ENCODE measurements around the gene RAB11FIP5. TPM values are rescaled to one million over a fixed set of nuclear protein-coding genes. Genes with fewer than 3 reads are reported as not detected.

The RAB11FIP5 gene
- total RNA-seq, 1 experiment from 2014 or later, result 14.6 TPM

DNA sequence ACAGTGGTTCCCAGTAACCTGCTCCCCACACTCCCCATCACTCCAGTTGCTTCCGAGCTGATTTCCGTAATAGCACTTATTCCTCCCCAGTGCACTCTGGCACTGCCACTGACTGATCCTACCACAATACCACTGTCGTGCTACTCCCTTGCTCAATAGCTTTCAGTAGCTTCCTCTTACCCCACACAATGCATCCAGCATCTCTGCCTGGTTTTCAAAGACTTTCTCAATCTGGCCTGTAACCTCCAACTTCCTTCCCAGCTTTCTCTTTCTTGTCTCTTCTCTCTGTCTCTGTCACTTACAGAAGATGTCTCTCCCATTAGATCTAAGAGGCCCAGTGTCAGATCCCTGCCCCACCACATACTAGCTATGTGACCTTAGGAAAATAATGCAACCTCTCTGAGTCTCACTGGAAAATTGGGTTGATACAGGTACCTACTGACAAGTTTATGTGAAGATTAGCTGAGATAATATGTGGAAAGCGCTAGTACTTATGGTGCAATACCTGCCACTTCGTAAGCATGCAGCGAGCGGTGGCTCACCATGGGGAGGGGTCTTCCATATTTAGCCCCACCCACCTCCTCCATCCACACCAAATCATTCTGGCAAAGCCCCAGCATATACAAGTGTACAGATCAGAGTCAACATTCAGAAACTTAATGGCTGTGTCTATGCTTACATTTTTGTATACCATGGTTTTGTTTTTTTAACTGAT, 77.9 kb downstream of the RAB11FIP5 start:
- DNase-seq (ENCODE audit: low spot score), result no peak

DNA sequence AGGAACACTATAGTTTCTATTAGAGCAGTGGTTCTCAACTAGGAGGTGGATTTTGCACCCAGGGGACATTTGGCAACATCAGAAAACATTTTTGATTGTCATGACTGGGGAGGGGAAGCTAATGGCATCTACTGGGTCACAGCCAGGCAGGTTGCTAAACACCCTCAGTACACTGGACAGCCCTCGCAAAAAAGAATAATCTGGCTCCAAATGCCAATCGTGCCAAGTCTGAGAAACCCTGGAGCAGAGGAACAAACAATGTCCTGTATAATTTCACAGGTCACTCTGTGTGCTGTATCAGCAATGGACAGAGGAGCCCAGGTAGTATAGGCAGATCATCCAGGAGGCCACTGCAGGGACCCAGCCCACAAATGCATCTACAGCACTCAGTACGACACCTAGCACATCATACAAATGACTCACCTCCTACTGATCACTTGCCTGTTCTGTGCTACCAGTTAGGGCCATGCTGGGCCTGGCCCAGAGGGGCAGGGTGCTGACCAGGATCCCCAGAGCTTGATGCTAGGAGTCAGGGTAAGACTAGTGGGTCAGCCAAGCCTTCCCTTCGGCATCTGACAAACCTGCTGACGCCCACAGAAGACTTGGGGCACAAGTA, 78.9 kb downstream of the RAB11FIP5 start:
- DNase-seq (ENCODE audit: low spot score), result peak; percentile 7

DNA sequence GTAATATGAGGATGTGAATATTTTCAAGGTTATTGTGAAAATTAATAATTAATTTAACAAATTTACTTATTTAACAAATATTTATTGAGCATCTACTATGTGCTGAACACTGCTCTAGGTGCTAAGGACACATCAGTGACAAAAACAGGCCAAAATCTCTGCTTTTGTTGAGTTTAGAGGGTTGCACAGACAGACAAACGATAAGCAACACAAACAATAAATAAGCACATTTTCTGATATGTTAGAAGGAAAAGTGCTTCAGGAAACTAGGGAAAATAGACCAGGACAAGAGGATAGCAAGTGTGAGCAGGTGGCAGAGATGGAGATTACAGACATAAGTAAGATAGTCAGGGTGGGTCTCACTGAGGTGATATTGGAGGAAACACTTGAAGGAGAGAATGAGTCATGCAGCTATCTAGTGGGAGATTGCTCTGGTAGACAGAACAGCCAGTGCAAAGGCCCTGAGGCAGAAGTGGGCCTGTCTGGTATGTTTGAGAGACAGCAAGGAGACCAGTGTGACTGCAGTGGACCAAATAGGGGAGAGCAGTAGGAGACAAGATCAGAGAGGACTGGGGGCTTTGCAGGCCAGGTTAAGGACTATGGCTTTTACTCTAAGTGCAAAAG, 79.5 kb downstream of the RAB11FIP5 start:
- DNase-seq (ENCODE audit: low spot score), result peak; percentile 6

DNA sequence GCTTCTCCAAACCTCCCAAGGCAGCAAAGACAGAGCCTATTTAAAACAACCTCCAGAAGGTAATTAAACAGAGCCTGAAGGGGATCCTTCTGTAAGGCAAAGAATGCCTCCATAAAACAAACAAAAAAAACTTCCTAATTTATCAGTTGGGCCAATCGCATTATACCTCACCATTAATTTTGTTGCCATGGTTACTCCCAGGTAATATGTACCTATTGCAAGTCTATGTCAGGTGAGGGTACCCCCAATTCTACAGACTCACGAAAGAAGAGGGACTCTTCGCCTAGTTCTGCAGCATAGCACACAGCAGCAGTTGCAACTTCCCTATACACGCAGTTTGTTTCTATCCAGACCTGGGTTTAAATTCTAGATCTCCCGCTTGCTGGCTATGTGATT, 80.0 kb downstream of the RAB11FIP5 start:
- peak; percentile 15 for DNase-seq (ENCODE audit: low spot score)

DNA sequence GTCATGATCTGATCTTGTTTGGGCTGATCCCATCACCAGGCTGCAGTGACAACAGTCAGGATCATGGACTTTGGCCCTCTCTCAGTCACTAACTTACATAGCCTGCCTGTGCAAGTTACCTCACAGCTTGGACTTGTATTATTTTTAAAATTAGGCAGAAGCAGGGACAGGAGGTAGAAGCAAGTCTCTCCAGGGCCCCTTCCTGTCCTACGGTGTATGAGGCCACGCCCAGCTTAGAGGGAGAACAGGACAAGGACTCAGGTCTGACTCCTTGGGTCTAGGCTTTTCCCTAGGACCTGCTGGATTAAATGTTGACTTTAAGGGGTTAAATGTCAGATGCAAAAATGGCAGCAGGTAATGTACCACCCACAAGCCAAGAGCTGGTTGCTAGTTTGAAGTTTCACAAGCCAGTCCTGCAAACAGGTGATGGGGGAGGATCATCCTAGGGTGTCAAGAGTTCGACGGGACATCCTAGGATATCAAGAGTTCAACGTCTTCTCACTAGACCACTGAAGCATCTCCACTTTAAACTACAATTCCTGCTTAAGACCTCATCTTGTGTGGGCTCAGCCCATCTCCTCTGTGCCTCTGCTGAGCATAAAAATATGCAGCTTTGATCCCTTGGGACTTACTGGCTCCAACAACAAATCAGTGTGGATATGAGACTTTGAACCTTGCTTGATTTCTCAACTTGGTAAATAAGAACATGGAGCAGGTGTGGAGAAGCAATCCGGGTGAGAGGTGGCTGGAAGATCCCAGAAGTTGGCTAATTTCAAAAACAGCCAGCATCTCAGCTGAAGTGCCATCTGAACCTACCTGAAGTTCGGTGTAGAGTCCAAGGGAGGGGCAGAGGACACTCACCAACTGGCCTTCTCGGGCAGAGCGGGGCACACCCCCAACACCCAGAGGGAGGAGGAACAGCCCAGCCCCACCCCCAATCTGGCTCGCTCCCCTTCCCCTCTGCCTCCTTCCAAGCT, 80.7 kb downstream of the RAB11FIP5 start:
- peak; percentile 71 for DNase-seq (ENCODE audit: low spot score)

DNA sequence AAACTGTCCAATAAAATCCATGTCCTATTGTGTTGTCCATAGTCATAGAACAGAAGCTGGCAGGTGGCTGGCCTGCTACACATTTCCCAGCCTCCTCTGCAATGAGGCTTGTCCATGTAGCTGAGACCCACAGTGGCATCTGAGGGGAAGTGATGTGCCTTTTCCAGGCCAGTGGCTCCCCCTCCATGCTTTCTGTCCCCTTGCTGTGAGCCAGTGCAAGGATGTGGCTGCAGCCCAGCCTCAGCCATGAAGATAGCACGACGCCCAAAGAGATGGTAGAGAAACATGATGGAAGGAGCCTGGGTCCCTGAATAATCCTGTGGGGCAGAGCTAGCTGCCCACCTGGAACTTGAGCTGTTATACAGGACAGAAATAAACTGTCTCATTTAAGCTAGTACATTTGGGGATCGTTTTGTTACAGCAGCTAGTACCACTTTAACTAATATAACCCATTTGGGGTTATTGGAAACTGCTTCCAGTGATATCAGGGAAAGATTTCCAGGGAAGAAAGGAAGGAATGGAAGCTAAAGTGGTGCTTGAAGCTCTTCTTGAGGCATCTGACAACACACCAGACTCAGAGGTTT, 81.6 kb downstream of the RAB11FIP5 start:
- DNase-seq (ENCODE audit: low spot score), result no peak

DNA sequence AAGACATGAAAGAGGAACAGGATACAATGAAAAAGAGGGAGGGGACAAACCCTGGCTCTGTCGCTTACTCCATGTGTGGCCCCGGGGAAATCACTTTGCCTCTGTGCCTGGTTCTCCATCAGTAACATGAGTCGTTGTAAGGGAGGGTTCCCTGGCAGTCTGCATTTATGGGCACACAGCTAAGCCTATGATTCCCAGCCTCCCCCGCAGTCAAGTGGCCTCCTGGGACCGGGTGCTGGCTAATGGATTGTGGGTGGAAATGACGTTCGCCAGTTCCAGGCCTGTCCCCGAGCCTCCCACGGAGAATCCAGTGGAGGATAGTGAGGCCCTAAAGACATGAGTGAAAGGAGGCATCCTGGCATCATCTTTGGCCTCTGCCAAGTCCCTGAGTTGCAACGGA, 83.9 kb downstream of the RAB11FIP5 start:
- DNase-seq (ENCODE audit: low spot score), result no peak

DNA sequence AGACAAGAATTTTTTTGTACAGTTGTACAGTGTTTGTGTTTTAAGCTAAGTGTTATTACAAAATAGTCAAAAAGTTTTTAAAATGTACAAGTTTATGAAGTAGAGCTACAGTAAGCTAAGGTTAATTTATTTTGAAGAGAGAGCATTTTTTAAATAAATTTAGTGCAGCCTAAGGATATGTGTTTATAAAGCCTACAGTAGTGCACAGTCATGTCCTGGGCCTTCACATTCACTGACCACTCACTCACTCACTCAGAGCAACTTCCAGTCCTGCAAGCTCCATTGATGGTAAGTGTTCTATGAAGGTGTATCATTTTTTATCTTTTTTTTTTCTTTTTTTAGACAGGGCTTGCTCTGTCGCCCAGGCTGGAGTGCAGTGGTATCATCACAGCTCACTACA, 85.4 kb downstream of the RAB11FIP5 start:
- DNase-seq (ENCODE audit: low spot score), result no peak

DNA sequence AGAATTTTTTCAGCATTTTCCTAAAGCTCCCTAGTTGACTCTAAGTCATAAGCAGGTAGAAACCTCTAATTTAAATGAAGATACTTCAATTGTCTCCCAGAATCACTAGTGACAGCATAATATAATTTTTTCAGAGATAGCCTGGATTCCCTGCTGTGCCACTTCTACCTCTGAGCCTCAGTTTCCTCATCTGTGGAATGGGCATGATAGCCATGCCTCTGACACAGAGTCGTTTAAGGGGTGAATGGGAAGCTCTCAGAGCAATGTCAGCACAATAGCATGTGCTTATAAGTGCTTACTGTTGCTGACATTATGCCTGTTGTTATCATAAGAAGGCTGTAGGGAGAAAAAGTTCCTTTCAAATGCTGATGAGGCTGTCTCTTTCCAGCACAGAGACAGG, 89.3 kb downstream of the RAB11FIP5 start:
- no peak for DNase-seq (ENCODE audit: low spot score)

Other genes starting within 250 kb of the RAB11FIP5 start
- 77.8 and 86.8 TPM in 2 replicates for gene SPR, start 225.5 kb downstream of the RAB11FIP5 start, total RNA-seq (2014; rRNA removed; shearing (Covaris generic))
- gene EMX1, start 195.4 kb downstream of the RAB11FIP5 start, total RNA-seq (2014; rRNA removed; shearing (Covaris generic)), result 0.23 and 1.0 TPM in 2 replicates
- gene SFXN5, start 41.2 kb downstream of the RAB11FIP5 start, total RNA-seq (2014; rRNA removed; shearing (Covaris generic)), result 48.3 and 49.4 TPM in 2 replicates
- gene NOTO, start 89.6 kb upstream of the RAB11FIP5 start, total RNA-seq (2014; rRNA removed; shearing (Covaris generic)), result not detected in 2 replicates
- 40.3 and 45.9 TPM in 2 replicates for gene SMYD5, start 101.3 kb upstream of the RAB11FIP5 start, total RNA-seq (2014; rRNA removed; shearing (Covaris generic))
- 24.1 and 29.7 TPM in 2 replicates for gene PRADC1, start 120.3 kb upstream of the RAB11FIP5 start, total RNA-seq (2014; rRNA removed; shearing (Covaris generic))
- 502 and 515 TPM in 2 replicates for gene CCT7, start 121.4 kb upstream of the RAB11FIP5 start, total RNA-seq (2014; rRNA removed; shearing (Covaris generic))
- 18.0 and 26.8 TPM in 2 replicates for gene FBXO41, start 171.5 kb upstream of the RAB11FIP5 start, total RNA-seq (2014; rRNA removed; shearing (Covaris generic))
- gene EGR4, start 180.6 kb upstream of the RAB11FIP5 start, total RNA-seq (2014; rRNA removed; shearing (Covaris generic)), result 0.37 and 2.2 TPM in 2 replicates